Esophagus squamous epithelium (tissue), 5 donors: ENCODE results near the gene TIMM23B. TPM values are rescaled to one million over a fixed set of nuclear protein-coding genes. Genes with fewer than 3 reads are reported as not detected.
"Not testable (repeated sequence)": the region's sequence is repeated elsewhere in the genome, so short reads cannot be mapped to it uniquely, and the experiment has no call there.

Experiments
- DNase-seq: peaks from one replicate; lab custom pipeline; 2025; lab: John Stamatoyannopoulos, UW
- H3K27ac ChIP-seq, 4 donors: fragments of 200-600 bp; sonication (generic); one replicate each; pipeline ENCODE4 v1.5.1; 2016 to 2019; ENCODE audit warnings: mild to moderate bottlenecking in 1 of 4
- H3K27me3 ChIP-seq, 4 donors: fragments of 200-600 bp; sonication (generic); 1 replicate in 3 of 4; 2 replicates in 1 of 4; pipeline versions ENCODE4 v1.5.1 to v1.6.0; 2017 to 2021; ENCODE audit warnings: antibody characterized with exemption in 1 of 4
- H3K36me3 ChIP-seq, 3 donors: fragments of 200-600 bp; sonication (generic); one replicate each; pipeline ENCODE4 v1.5.1; 2016 to 2019
- H3K4me1 ChIP-seq, 3 donors: fragments of 200-600 bp; sonication (generic); one replicate each; pipeline ENCODE4 v1.5.1; 2017 to 2019
- H3K4me3 ChIP-seq, 4 donors: fragments of 200-600 bp; sonication (generic); 1 replicate in 3 of 4; 2 replicates in 1 of 4; pipeline ENCODE4 v1.5.1; 2016 to 2019; ENCODE audit warnings: mild to moderate bottlenecking in 2 of 4, moderate library complexity in 1 of 4
- H3K9me3 ChIP-seq, 3 donors: fragments of 200-600 bp; sonication (generic); one replicate each; pipeline ENCODE4 v1.5.1; 2016 to 2019
- CTCF ChIP-seq, 6 experiments: fragments of 450-650 bp in 4 of 6; fragments of 200-600 bp in 2 of 6; sonication (generic) in 2 of 6; IDR thresholded peaks; one replicate each; pipeline ENCODE4 v1.5.1; 2016 to 2019; ENCODE audit warnings: antibody characterized with exemption in 6 of 6, mild to moderate bottlenecking in 4 of 6, moderate library complexity in 4 of 6
- POLR2A ChIP-seq, 4 donors: fragments of 450-650 bp; IDR thresholded peaks; one replicate each; pipeline ENCODE4 v1.6.1; 2017; ENCODE audit warnings: antibody characterized with exemption in 4 of 4, mild to moderate bottlenecking in 4 of 4, moderate library complexity in 3 of 4
- WGBS, 2 donors: methylation state at CpG; one replicate each; pipeline ENCODE4 v1.1.5; 2018; 5-methylcytosine and 5-hydroxymethylcytosine counted together
- intact Hi-C: fragments of 100-400 bp; cut with DNase I; formaldehyde crosslinking; loops from one replicate; pipeline ENCODE4 v1.15.0; 2022
- total RNA-seq, 4 donors: library from RNA; depleted of rRNA; stranded (reverse); fragments of >200 nt; gene quantifications; one replicate each; pipeline ENCODE4 v1.1.0, GENCODE V29; 2016
- donor health status: DM: yes; HTN: yes; CAD: no.

TIMM23B gene
- 10 to 100 TPM in 2 of 4 donors, 1 to 10 TPM in 2; 5.6 to 28.2 (median 10.8) TPM for total RNA-seq

GRCh38 chr10:49941447-49942338 lies at the start of gene TIMM23B, which contains the start of gene PARG:
Gene TIMM23B, plus strand, starts transcription at chr10:49942053. Its CDS starts 142 bp downstream, at chr10:49942195.
Gene PARG, minus strand, starts transcription at chr10:49942027. Its CDS starts 302 bp downstream, at chr10:49941725.
- WGBS, 2 donors: 0% methylated on average over 20 to 32 of the region's 81 CpGs
- Histone ChIP-seq H3K4me3 (peak within 1 kb of the TSS; percentile 76 to 89 (median 84)), H3K36me3 (peaks cover 0 to 13% (median 0%) of the 10 kb centered on the region in 3 donors), H3K4me1 (peaks cover 0 to 27% (median 10%) of the 10 kb centered on the region in 3 donors), H3K27ac (peak within 1 kb of the TSS; percentile 80 to 87 (median 82))
- H3K9me3 ChIP-seq, H3K27me3 ChIP-seq, intact Hi-C loops: not testable (repeated sequence)
- peak; percentile 2 for DNase-seq
- TF ChIP-seq CTCF (IDR thresholded peaks at IDR 0.05) (peak in 1 of 6 experiments; percentile 3), POLR2A (IDR thresholded peaks at IDR 0.05) (peak in 1 of 4 donors; percentile 59)

GRCh38 chr10:49899999-49900398 lies 41.9 kb upstream of the TIMM23B start:
- peaks cover 0 to 21% (median 0%) of the 10 kb centered on the region in 3 donors for H3K36me3 ChIP-seq
- H3K4me3 ChIP-seq, H3K27ac ChIP-seq, intact Hi-C loops, H3K27me3 ChIP-seq, H3K9me3 ChIP-seq, DNase-seq, H3K4me1 ChIP-seq: not testable (repeated sequence)
- 86% methylated on average over 1 of the region's 2 CpGs; no CpG with 5 or more reads in 1 of the 2 donors for whole genome bisulfite sequencing, 2 donors

- DNase-seq, intact Hi-C loops, H3K27me3 ChIP-seq, H3K27ac ChIP-seq, H3K4me1 ChIP-seq, H3K9me3 ChIP-seq, H3K4me3 ChIP-seq: not testable (repeated sequence)
- H3K36me3 ChIP-seq: peaks cover 0 to 18% (median 0%) of the 10 kb centered on the region in 3 donors
- 90 to 99% methylated on average over 3 of the region's 3 CpGs for WGBS, 2 donors
These were observed 41.4 kb upstream of the TIMM23B start for GRCh38 chr10:49900406-49900805.

- intact Hi-C loops, H3K4me3 ChIP-seq: not testable (repeated sequence)
These were observed 38.0 kb upstream of the TIMM23B start for GRCh38 chr10:49903829-49904228.

GRCh38 chr10:49908290-49909080 lies 33.4 kb upstream of the TIMM23B start:
- H3K4me3 ChIP-seq, H3K9me3 ChIP-seq, intact Hi-C loops, DNase-seq, H3K27me3 ChIP-seq, H3K4me1 ChIP-seq, H3K27ac ChIP-seq: not testable (repeated sequence)
- peaks cover 0 to 24% (median 0%) of the 10 kb centered on the region in 3 donors for H3K36me3 ChIP-seq
- 71 to 86% methylated on average over 4 of the region's 4 CpGs for WGBS, 2 donors

More at GRCh38 chr10:49903829-49904228, 38.0 kb upstream of the TIMM23B start:
- H3K27me3 ChIP-seq, DNase-seq, H3K4me1 ChIP-seq, H3K27ac ChIP-seq, H3K9me3 ChIP-seq: not testable (repeated sequence)
- H3K36me3 ChIP-seq: peaks cover 0 to 15% (median 0%) of the 10 kb centered on the region in 3 donors
- WGBS, 2 donors: 71 to 80% methylated on average over 3 of the region's 3 CpGs

GRCh38 chr10:49910295-49910694 lies 31.6 kb upstream of the TIMM23B start:
- H3K4me1 ChIP-seq, H3K27ac ChIP-seq, DNase-seq, intact Hi-C loops, H3K27me3 ChIP-seq, H3K4me3 ChIP-seq, H3K9me3 ChIP-seq: not testable (repeated sequence)
- peaks cover 0 to 41% (median 0%) of the 10 kb centered on the region in 3 donors for H3K36me3 ChIP-seq
- WGBS, 2 donors: 80% methylated on average over 1 of the region's 1 CpG; no CpG with 5 or more reads in 1 of the 2 donors

- H3K4me3 ChIP-seq, H3K27me3 ChIP-seq, H3K9me3 ChIP-seq, H3K27ac ChIP-seq, H3K4me1 ChIP-seq, DNase-seq, intact Hi-C loops: not testable (repeated sequence)
- peaks cover 0 to 64% (median 0%) of the 10 kb centered on the region in 3 donors for H3K36me3 ChIP-seq
These were observed 25.4 kb upstream of the TIMM23B start for GRCh38 chr10:49916451-49916850.

- H3K4me3 ChIP-seq, DNase-seq, H3K9me3 ChIP-seq, H3K4me1 ChIP-seq, H3K27ac ChIP-seq, intact Hi-C loops, H3K27me3 ChIP-seq: not testable (repeated sequence)
- H3K36me3 ChIP-seq: peaks cover 0 to 61% (median 0%) of the 10 kb centered on the region in 3 donors
These were observed 23.9 kb upstream of the TIMM23B start for GRCh38 chr10:49917927-49918326.

GRCh38 chr10:49922041-49922440 lies 19.8 kb upstream of the TIMM23B start:
- H3K4me1 ChIP-seq, H3K27me3 ChIP-seq, H3K4me3 ChIP-seq, H3K27ac ChIP-seq, H3K9me3 ChIP-seq, intact Hi-C loops, DNase-seq: not testable (repeated sequence)
- WGBS, 2 donors: 71 to 80% methylated on average over 4 of the region's 4 CpGs
- H3K36me3 ChIP-seq: peaks cover 0 to 45% (median 0%) of the 10 kb centered on the region in 3 donors

GRCh38 chr10:49923572-49923971 lies 18.3 kb upstream of the TIMM23B start:
- H3K27me3 ChIP-seq, H3K4me3 ChIP-seq, H3K4me1 ChIP-seq, intact Hi-C loops, H3K27ac ChIP-seq, DNase-seq, H3K9me3 ChIP-seq: not testable (repeated sequence)
- 92 to 100% methylated on average over 2 to 4 of the region's 4 CpGs for WGBS, 2 donors
- H3K36me3 ChIP-seq: peaks cover 0 to 50% (median 0%) of the 10 kb centered on the region in 3 donors

GRCh38 chr10:49931276-49931675 lies 10.6 kb upstream of the TIMM23B start:
- intact Hi-C loops, H3K27me3 ChIP-seq, H3K4me3 ChIP-seq, H3K27ac ChIP-seq, H3K9me3 ChIP-seq, DNase-seq, H3K4me1 ChIP-seq: not testable (repeated sequence)
- peaks cover 0 to 40% (median 0%) of the 10 kb centered on the region in 3 donors for H3K36me3 ChIP-seq
- 82 to 83% methylated on average over 2 to 4 of the region's 5 CpGs for WGBS, 2 donors
